PC-3 (cell line): ENCODE measurements around the gene NDRG4.

ENCODE experiments used
- CTCF ChIP-seq: fragments of 300-600 bp; sonication (generic); conservative IDR thresholded peaks from 2 replicates; pipeline ENCODE4 v1.5.1; 2017; ENCODE audit warnings: antibody characterized with exemption, low read depth, mild to moderate bottlenecking, low read length
- EZH2 ChIP-seq: fragments of 300-600 bp; sonication (generic); IDR thresholded peaks from one replicate; pipeline ENCODE4 v1.6.1; 2017; ENCODE audit warnings: antibody characterized with exemption, mild to moderate bottlenecking, low read length; ENCODE audit not compliant: unreplicated experiment
- EZH2phosphoT487 ChIP-seq: fragments of 300-600 bp; sonication (generic); IDR thresholded peaks from 2 replicates; pipeline ENCODE4 v1.6.1; 2018; ENCODE audit warnings: mild to moderate bottlenecking, antibody characterized with exemption, low read length, borderline replicate concordance

- TF ChIP-seq CTCF (no peak), EZH2 (no peak), EZH2phosphoT487 (no peak)
These were observed 1.5 kb downstream of the NDRG4 start for GRCh38 chr16:58501242-58502131.
